B cell (primary cell): ENCODE data around the gene IGF1. TPM values are rescaled to one million over a fixed set of nuclear protein-coding genes. Genes with fewer than 3 reads are reported as not detected.

Source experiments
- ATAC-seq: fragments of 200-7000 bp; cut with Tn5 transposase; one replicate; pipeline ENCODE4 v1.10.0; 2021; ENCODE audit warnings: low read depth, mild to moderate bottlenecking, moderate number of reproducible peaks, moderate library complexity
- CTCF ChIA-PET: fragments of 350-600 bp; sonication (Branson Sonifier 250); formaldehyde crosslinking; loops from one replicate; lab custom pipeline; 2021; ENCODE audit warnings: antibody characterized with exemption, inconsistent platforms; lab: Charles Lee
- POLR2A ChIA-PET: fragments of 350-600 bp; sonication (Branson Sonifier 250); formaldehyde crosslinking; loops from one replicate; lab custom pipeline; 2021; ENCODE audit warnings: antibody characterized with exemption; lab: Charles Lee
- DNase-seq: peaks from one replicate; pipeline ENCODE4 v3.0.0; 2013
- H2AFZ ChIP-seq: 2 replicates; pipeline ENCODE4 v1.6.1; 2012; ENCODE audit warnings: mild to moderate bottlenecking, low read depth, low read length; ENCODE audit not compliant: insufficient read depth, poor library complexity, severe bottlenecking
- H3K27ac ChIP-seq, 2 donors: 1 replicate in 1 of 2; 2 replicates in 1 of 2; pipeline ENCODE4 v1.5.1; 2012 to 2013; ENCODE audit warnings: low read length in 2 of 2, mild to moderate bottlenecking in 2 of 2, moderate library complexity in 1 of 2
- H3K27me3 ChIP-seq, 4 experiments: fragments of 200-600 bp in 1 of 4; sonication (generic) in 1 of 4; replicated peaks in 1 of 4; 1 replicate in 2 of 4; 2 replicates in 2 of 4; pipeline versions ENCODE4 v1.6.1 to v1.7.0; 2013 to 2016; ENCODE audit warnings: low read length in 3 of 4, mild to moderate bottlenecking in 2 of 4, mixed read lengths in 1 of 4, moderate library complexity in 1 of 4; ENCODE audit not compliant: insufficient read depth in 4 of 4, control insufficient read depth in 3 of 4; ENCODE audit errors: control extremely low read depth in 1 of 4
- H3K36me3 ChIP-seq, 2 experiments: replicated peaks in 1 of 2; 1 replicate in 1 of 2; 2 replicates in 1 of 2; pipeline versions ENCODE4 v1.6.1 to v1.7.1; 2013; ENCODE audit warnings: low read length in 1 of 2; ENCODE audit not compliant: insufficient read depth in 2 of 2, control insufficient read depth in 1 of 2; ENCODE audit errors: control extremely low read depth in 1 of 2, extremely low read depth in 1 of 2
- H3K4me1 ChIP-seq, 2 donors: fragments of 200-600 bp in 1 of 2; sonication (generic) in 1 of 2; 1 replicate in 1 of 2; 2 replicates in 1 of 2; pipeline versions ENCODE4 v1.5.1 to v1.6.1; 2013 to 2017; ENCODE audit warnings: low read length in 2 of 2; ENCODE audit not compliant: control insufficient read depth in 2 of 2, insufficient read depth in 2 of 2
- H3K4me2 ChIP-seq: replicated peaks from 2 replicates; pipeline ENCODE3; 2012; ENCODE audit warnings: mild to moderate bottlenecking, low read depth, low read length; ENCODE audit not compliant: poor library complexity, severe bottlenecking
- H3K4me3 ChIP-seq, 5 experiments: fragments of 200-600 bp in 1 of 5; sonication (generic) in 1 of 5; 1 replicate in 3 of 5; 2 replicates in 2 of 5; pipeline versions ENCODE4 v1.5.1 to v1.7.0; 2011 to 2016; ENCODE audit warnings: low read length in 4 of 5, mild to moderate bottlenecking in 4 of 5, low read depth in 2 of 5, control low read depth in 1 of 5, moderate library complexity in 1 of 5; ENCODE audit not compliant: insufficient read depth in 1 of 5; ENCODE audit errors: control extremely low read depth in 1 of 5, extremely low read depth in 1 of 5
- H3K79me2 ChIP-seq: fragments of 200-600 bp; sonication (generic); one replicate; pipeline ENCODE4 v1.6.0; 2016; ENCODE audit warnings: low read length; ENCODE audit not compliant: control insufficient read depth, insufficient read depth
- H3K9ac ChIP-seq: fragments of 200-600 bp; sonication (generic); 2 replicates; pipeline ENCODE4 v1.6.1; 2017; ENCODE audit warnings: mild to moderate bottlenecking, low read length, moderate library complexity
- H3K9me3 ChIP-seq, 3 donors: one replicate each; pipeline versions ENCODE4 v1.6.1 to v1.7.1; 2013; ENCODE audit warnings: low read length in 2 of 3; ENCODE audit not compliant: control insufficient read depth in 2 of 3, insufficient read depth in 1 of 3; ENCODE audit errors: control extremely low read depth in 1 of 3
- H4K20me1 ChIP-seq: 2 replicates; pipeline ENCODE4 v1.6.0; 2012; ENCODE audit warnings: mild to moderate bottlenecking, low read length; ENCODE audit not compliant: insufficient read depth, control insufficient read depth, poor library complexity, severe bottlenecking
- H3K27ac Mint-ChIP-seq: one replicate; pipeline ENCODE4 v1.8.0; 2021; ENCODE audit warnings: mixed read lengths
- H3K27me3 Mint-ChIP-seq: one replicate; pipeline ENCODE4 v1.8.0; 2021; ENCODE audit warnings: mixed read lengths
- H3K4me1 Mint-ChIP-seq: one replicate; pipeline ENCODE4 v1.8.0; 2021; ENCODE audit warnings: mixed read lengths
- H3K4me3 Mint-ChIP-seq: one replicate; pipeline ENCODE4 v1.8.0; 2021; ENCODE audit warnings: mixed read lengths
- H3K9me3 Mint-ChIP-seq: one replicate; pipeline ENCODE4 v1.8.0; 2022; ENCODE audit warnings: mixed read lengths; ENCODE audit not compliant: insufficient read depth
- EZH2 ChIP-seq: IDR thresholded peaks from 2 replicates; pipeline ENCODE4 v1.6.1; 2012; ENCODE audit warnings: borderline replicate concordance, low read depth, mild to moderate bottlenecking, moderate library complexity, low read length; ENCODE audit not compliant: insufficient read depth, poor library complexity, severe bottlenecking
- WGBS: methylation state at CpG from one replicate; pipeline ENCODE4 v1.1.5; 2013; ENCODE audit warnings: missing lambda C conversion rate; ENCODE audit not compliant: insufficient coverage; 5-methylcytosine and 5-hydroxymethylcytosine counted together
- intact Hi-C: fragments of 100-400 bp; cut with micrococcal nuclease; formaldehyde crosslinking; loops from one replicate; pipeline ENCODE4 v1.10.0; 2022
- polyA plus RNA-seq: library from polyadenylated mRNA; depleted of rRNA; stranded (reverse); fragments of >200 nt; gene quantifications from 2 replicates; pipeline ENCODE4 v1.2.3, GENCODE V29; 2012
- total RNA-seq, 2 donors: library from RNA; stranded (reverse); fragments of 120-200 nt in 1 of 2; gene quantifications; 1 replicate in 1 of 2; 2 replicates in 1 of 2; pipeline versions ENCODE4 v1.2.3 to v1.2.4, GENCODE V29; 2013 to 2022
- TF ChIP-seq, protein P1 (sequence below): fragments of 200-600 bp; IDR thresholded peaks from one replicate; pipeline ENCODE4 v1.8.0; 2022; ENCODE audit warnings: antibody characterized with exemption, mild to moderate bottlenecking

IGF1 gene
- total and polyA plus RNA-seq, 2 donors (not counting 1 experiment from before 2014, with no cell fraction given) = 0.21 TPM; not detected in 1

DNA sequence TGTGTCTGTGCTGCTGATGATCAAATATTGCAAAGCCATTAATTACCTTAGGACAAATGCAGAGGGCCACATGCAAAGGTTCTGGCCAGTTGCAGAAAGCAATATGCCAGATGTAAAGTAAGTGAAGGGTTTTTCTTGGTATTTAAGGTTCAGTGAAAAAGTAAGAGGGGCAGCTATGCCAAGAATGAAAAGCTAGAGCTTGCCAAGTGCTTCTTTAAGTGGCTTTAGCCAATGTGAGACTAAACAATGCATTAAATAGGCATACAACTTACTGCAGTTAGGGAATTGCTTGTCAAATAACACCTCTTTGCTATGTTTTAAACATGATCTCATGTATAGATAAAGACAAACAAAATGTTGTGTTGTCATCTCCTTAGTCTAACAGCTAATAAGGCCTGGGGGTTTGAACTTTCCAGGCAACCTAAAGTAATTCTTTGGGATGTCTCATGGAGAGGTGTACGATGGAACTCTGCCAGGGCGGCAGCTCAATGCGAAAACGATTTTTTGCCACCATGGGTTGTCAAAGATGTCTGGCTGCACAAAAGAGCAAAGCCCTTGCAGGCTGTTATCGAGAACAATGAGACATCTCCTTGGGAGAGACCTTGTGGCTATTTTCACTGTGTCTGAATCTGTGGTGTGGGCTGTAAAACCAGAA, 12.0 kb downstream of the IGF1 start:
- H3K4me1 ChIP-seq = no peaks in the 10 kb centered on the region
- Mint-ChIP-seq H3K27ac (no peak overlapping the region), H3K27me3 (peaks cover 26% of the 10 kb centered on the region), H3K4me3 (no peak overlapping the region), H3K4me1 (no peaks in the 10 kb centered on the region), H3K9me3 (no peaks in the 10 kb centered on the region)
- no peaks in the 10 kb centered on the region for H4K20me1 ChIP-seq
- no peak overlapping the region for H3K4me3 ChIP-seq
- no peaks in the 10 kb centered on the region for H3K79me2 ChIP-seq
- 79% methylated on average over 5 of the region's 5 CpGs for WGBS
- no peak for DNase-seq
- ChIA-PET POLR2A (no interaction called here), CTCF (no interaction called here)
- no peak for TF ChIP-seq EZH2
- TF ChIP-seq, protein P1, sequence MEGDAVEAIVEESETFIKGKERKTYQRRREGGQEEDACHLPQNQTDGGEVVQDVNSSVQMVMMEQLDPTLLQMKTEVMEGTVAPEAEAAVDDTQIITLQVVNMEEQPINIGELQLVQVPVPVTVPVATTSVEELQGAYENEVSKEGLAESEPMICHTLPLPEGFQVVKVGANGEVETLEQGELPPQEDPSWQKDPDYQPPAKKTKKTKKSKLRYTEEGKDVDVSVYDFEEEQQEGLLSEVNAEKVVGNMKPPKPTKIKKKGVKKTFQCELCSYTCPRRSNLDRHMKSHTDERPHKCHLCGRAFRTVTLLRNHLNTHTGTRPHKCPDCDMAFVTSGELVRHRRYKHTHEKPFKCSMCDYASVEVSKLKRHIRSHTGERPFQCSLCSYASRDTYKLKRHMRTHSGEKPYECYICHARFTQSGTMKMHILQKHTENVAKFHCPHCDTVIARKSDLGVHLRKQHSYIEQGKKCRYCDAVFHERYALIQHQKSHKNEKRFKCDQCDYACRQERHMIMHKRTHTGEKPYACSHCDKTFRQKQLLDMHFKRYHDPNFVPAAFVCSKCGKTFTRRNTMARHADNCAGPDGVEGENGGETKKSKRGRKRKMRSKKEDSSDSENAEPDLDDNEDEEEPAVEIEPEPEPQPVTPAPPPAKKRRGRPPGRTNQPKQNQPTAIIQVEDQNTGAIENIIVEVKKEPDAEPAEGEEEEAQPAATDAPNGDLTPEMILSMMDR = no peak
- no peak for ATAC-seq
- no peak overlapping the region for H3K4me2 ChIP-seq
- H3K9me3 ChIP-seq = no peaks in the 10 kb centered on the region
- H3K9ac ChIP-seq = no peak overlapping the region
- no peaks in the 10 kb centered on the region for H3K27me3 ChIP-seq
- no peak overlapping the region for H3K27ac ChIP-seq
- H2AFZ ChIP-seq = no peak overlapping the region
- intact Hi-C loops = no loop called here
- H3K36me3 ChIP-seq = no peaks in the 10 kb centered on the region

DNA sequence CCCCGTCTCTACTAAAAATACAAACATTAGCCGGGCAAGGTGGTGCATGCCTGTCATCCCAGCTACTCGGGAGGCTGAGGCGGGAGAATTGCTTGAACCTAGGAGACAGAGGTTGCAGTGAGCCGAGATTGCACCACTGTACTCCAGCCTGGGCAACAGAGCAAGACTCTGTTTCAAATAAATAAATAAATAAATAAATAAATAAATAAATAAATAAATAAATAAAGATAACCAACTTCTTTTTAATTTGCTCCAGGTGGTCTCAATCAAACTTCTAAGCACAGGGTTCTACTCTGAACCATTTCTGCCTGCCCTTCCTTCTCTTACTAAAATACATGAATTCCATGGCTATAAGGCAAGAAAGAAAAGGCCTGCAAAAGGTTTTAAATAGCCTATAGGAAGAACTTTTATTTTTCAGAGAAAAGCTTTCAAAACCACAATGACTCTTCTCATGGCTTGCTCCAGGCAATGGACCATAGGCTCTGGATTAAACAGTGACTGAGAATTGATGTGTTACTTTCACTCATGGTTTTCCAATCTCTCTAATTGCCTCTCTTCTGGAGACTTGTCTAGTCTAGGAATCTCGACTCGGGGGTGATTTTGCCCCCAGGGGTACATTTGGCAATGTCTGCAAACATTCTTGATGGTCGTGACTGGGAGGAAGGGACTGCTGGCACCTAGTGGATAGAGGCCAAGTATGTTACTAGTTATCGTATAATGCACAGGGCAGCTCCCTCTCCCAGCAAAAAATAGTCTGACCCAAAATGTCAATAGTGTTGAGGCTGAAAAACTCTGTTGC, 14.4 kb downstream of the IGF1 start:
- H3K27me3 Mint-ChIP-seq = peaks cover 30% of the 10 kb centered on the region
- CTCF ChIA-PET = no interaction called here

More for the DNA sequence above, 14.4 kb downstream of the IGF1 start:
- no peaks in the 10 kb centered on the region for H3K27me3 ChIP-seq
- no peaks in the 10 kb centered on the region for H3K36me3 ChIP-seq
- H3K9me3 Mint-ChIP-seq = no peaks in the 10 kb centered on the region
- H3K4me3 Mint-ChIP-seq = no peak overlapping the region
- H4K20me1 ChIP-seq = no peaks in the 10 kb centered on the region
- H3K9me3 ChIP-seq = no peaks in the 10 kb centered on the region
- no peak for ATAC-seq
- H3K4me1 Mint-ChIP-seq = no peaks in the 10 kb centered on the region
- 81% methylated on average over 5 of the region's 9 CpGs for WGBS
- no peak overlapping the region for H3K4me2 ChIP-seq
- H3K4me3 ChIP-seq = no peak overlapping the region
- no peak for DNase-seq
- no peak overlapping the region for H3K27ac ChIP-seq
- POLR2A ChIA-PET = no interaction called here
- TF ChIP-seq EZH2 = no peak
- TF ChIP-seq, protein P1 = no peak
- no peak overlapping the region for H3K9ac ChIP-seq
- H2AFZ ChIP-seq = no peak overlapping the region
- H3K4me1 ChIP-seq = no peaks in the 10 kb centered on the region
- intact Hi-C loops = no loop called here
- no peak overlapping the region for H3K27ac Mint-ChIP-seq
- H3K79me2 ChIP-seq = no peaks in the 10 kb centered on the region
